Neural cell (in vitro differentiated cells): ENCODE data around the gene ACVR1C. TPM values are rescaled to one million over a fixed set of nuclear protein-coding genes. Genes with fewer than 3 reads are reported as not detected.
A peak's percentile ranks its signal among the peaks of the same experiment; 100 is the strongest.

Source experiments
- H2AFZ ChIP-seq: fragments of 200-600, 300-800 bp; sonication (generic), shearing (Covaris generic); 2 replicates; pipeline ENCODE4 v1.6.0; 2014; ENCODE audit warnings: low read depth, mild to moderate bottlenecking, antibody characterized with exemption, low read length, moderate library complexity
- H3F3A ChIP-seq: fragments of 200-600 bp; shearing (Covaris generic); 2 replicates; pipeline ENCODE4 v1.6.1; 2016; ENCODE audit warnings: mild to moderate bottlenecking, moderate library complexity, mixed read lengths, antibody characterized with exemption, low read length; ENCODE audit not compliant: insufficient read depth, poor library complexity, severe bottlenecking
- H3K27ac ChIP-seq: fragments of 200-600, 300-800 bp; sonication (generic), shearing (Covaris generic); 2 replicates; pipeline ENCODE4 v1.5.1; 2014; ENCODE audit warnings: mild to moderate bottlenecking, low read length, moderate library complexity
- H3K27me3 ChIP-seq: fragments of 300-800, 200-600 bp; sonication (generic), shearing (Covaris generic); 2 replicates; pipeline ENCODE4 v1.6.0; 2014; ENCODE audit warnings: mild to moderate bottlenecking, low read depth, low read length, moderate library complexity; ENCODE audit not compliant: insufficient read depth
- H3K36me3 ChIP-seq: fragments of 300-800, 200-600 bp; sonication (generic), shearing (Covaris generic); 2 replicates; pipeline ENCODE4 v1.5.1; 2014; ENCODE audit warnings: mild to moderate bottlenecking, antibody characterized with exemption, low read length, moderate library complexity; ENCODE audit not compliant: insufficient read depth
- H3K4me2 ChIP-seq: fragments of 300-800, 200-600 bp; sonication (generic), shearing (Covaris generic); 2 replicates; pipeline ENCODE4 v1.6.0; 2014; ENCODE audit warnings: mild to moderate bottlenecking, low read length
- H3K4me3 ChIP-seq: fragments of 300-800, 200-600 bp; sonication (generic), shearing (Covaris generic); 2 replicates; pipeline ENCODE4 v1.5.1; 2014; ENCODE audit warnings: mild to moderate bottlenecking, low read length, moderate library complexity
- H3K79me2 ChIP-seq: fragments of 200-600 bp; shearing (Covaris generic); replicated peaks from 2 replicates; pipeline ENCODE4 v1.6.0; 2014; ENCODE audit warnings: mild to moderate bottlenecking, low read length, moderate library complexity; ENCODE audit not compliant: insufficient read depth
- H3K9ac ChIP-seq: fragments of 300-800, 200-600 bp; sonication (generic), shearing (Covaris generic); 2 replicates; pipeline ENCODE4 v1.6.1; 2016; ENCODE audit warnings: mild to moderate bottlenecking, low read length, mixed read lengths
- H3K9me2 ChIP-seq: fragments of 200-600 bp; shearing (Covaris generic); 2 replicates; pipeline ENCODE4 v1.6.1; 2016; ENCODE audit warnings: mild to moderate bottlenecking, low read length, mixed read lengths; ENCODE audit not compliant: insufficient read depth
- H3K9me3 ChIP-seq: fragments of 200-600, 300-800 bp; sonication (generic), shearing (Covaris generic); 2 replicates; pipeline ENCODE4 v1.6.1; 2016; ENCODE audit warnings: mild to moderate bottlenecking, mixed run types, low read length, moderate library complexity, mixed read lengths
- H4K20me1 ChIP-seq: fragments of 200-600 bp; shearing (Covaris generic); 2 replicates; pipeline ENCODE4 v1.6.1; 2016; ENCODE audit warnings: mild to moderate bottlenecking, mixed run types; ENCODE audit not compliant: insufficient read depth
- CTCF ChIP-seq: fragments of 450-650 bp; IDR thresholded peaks from 2 replicates; pipeline ENCODE4 v1.5.1; 2014; ENCODE audit warnings: antibody characterized with exemption, mild to moderate bottlenecking, moderate library complexity; ENCODE audit not compliant: poor library complexity, severe bottlenecking
- EP300 ChIP-seq: fragments of 450-650 bp; conservative IDR thresholded peaks from 2 replicates; pipeline ENCODE4 v1.6.1; 2014; ENCODE audit warnings: antibody characterized with exemption, mild to moderate bottlenecking, moderate library complexity; ENCODE audit not compliant: poor library complexity, severe bottlenecking
- EZH2 ChIP-seq: fragments of 200-600, 300-800 bp; shearing (Covaris generic), sonication (generic); IDR thresholded peaks from 2 replicates; pipeline ENCODE4 v1.6.1; 2014; ENCODE audit warnings: antibody characterized with exemption, low read length, borderline replicate concordance, mild to moderate bottlenecking; ENCODE audit not compliant: insufficient read depth, poor library complexity, severe bottlenecking
- MXI1 ChIP-seq: fragments of 450-650 bp; conservative IDR thresholded peaks from 2 replicates; pipeline ENCODE4 v1.6.1; 2014; ENCODE audit warnings: antibody characterized with exemption, mild to moderate bottlenecking; ENCODE audit not compliant: poor library complexity, severe bottlenecking
- POLR2AphosphoS5 ChIP-seq: IDR thresholded peaks from 2 replicates; pipeline ENCODE4 v1.6.1; 2012
- RAD21 ChIP-seq: fragments of 450-650 bp; conservative IDR thresholded peaks from 2 replicates; pipeline ENCODE4 v1.6.1; 2014; ENCODE audit warnings: antibody characterized with exemption, mild to moderate bottlenecking, moderate library complexity
- REST ChIP-seq: IDR thresholded peaks from 2 replicates; pipeline ENCODE4 v1.6.1; 2012; ENCODE audit warnings: borderline replicate concordance
- SMC3 ChIP-seq: fragments of 450-650 bp; conservative IDR thresholded peaks from 2 replicates; pipeline ENCODE4 v1.6.1; 2014; ENCODE audit warnings: antibody characterized with exemption, mild to moderate bottlenecking, moderate library complexity; ENCODE audit not compliant: poor library complexity
- TAF1 ChIP-seq: IDR thresholded peaks from 2 replicates; pipeline ENCODE4 v1.6.1; 2012; ENCODE audit warnings: low read depth
- polyA plus RNA-seq: library from polyadenylated mRNA; depleted of rRNA; stranded (reverse); fragments of >200 nt; gene quantifications from 2 replicates; pipeline ENCODE4 v1.2.3, GENCODE V29; 2014

Gene ACVR1C
- polyA plus RNA-seq, 1 donor from 2014 or later, result 0.26 TPM

- no peaks in the 10 kb centered on the region for H3K79me2 ChIP-seq
- no peaks in the 10 kb centered on the region for H3K9me3 ChIP-seq
- H3F3A ChIP-seq, result no peaks in the 10 kb centered on the region
- H3K4me3 ChIP-seq, result no peak overlapping the region
- no peak overlapping the region for H3K9ac ChIP-seq
- no peak overlapping the region for H2AFZ ChIP-seq
- H3K27ac ChIP-seq, result no peak overlapping the region
- no peak for TF ChIP-seq MXI1
- TF ChIP-seq RAD21, result peak; percentile 18
- no peak overlapping the region for H3K4me2 ChIP-seq
- H3K9me2 ChIP-seq, result no peaks in the 10 kb centered on the region
- no peaks in the 10 kb centered on the region for H3K36me3 ChIP-seq
- H4K20me1 ChIP-seq, result no peaks in the 10 kb centered on the region
- no peaks in the 10 kb centered on the region for H3K27me3 ChIP-seq
These were observed 118.9 kb downstream of the ACVR1C start for GRCh38 chr2:157509744-157510143.

- Histone ChIP-seq H2AFZ (no peak overlapping the region), H3K4me2 (no peak overlapping the region), H3K4me3 (no peak overlapping the region), H3K9me2 (no peaks in the 10 kb centered on the region), H3F3A (no peaks in the 10 kb centered on the region), H3K79me2 (no peaks in the 10 kb centered on the region), H3K27ac (no peak overlapping the region), H4K20me1 (no peaks in the 10 kb centered on the region), H3K27me3 (no peaks in the 10 kb centered on the region), H3K9me3 (no peaks in the 10 kb centered on the region), H3K36me3 (no peaks in the 10 kb centered on the region), H3K9ac (no peak overlapping the region)
- TF ChIP-seq EZH2 (no peak), TAF1 (no peak), CTCF (no peak), REST (no peak), RAD21 (no peak), POLR2AphosphoS5 (no peak), SMC3 (no peak), EP300 (no peak), MXI1 (no peak)
These were observed 120.0 kb downstream of the ACVR1C start for GRCh38 chr2:157508676-157509075.

- Histone ChIP-seq H3K9me2 (no peaks in the 10 kb centered on the region), H3K9me3 (no peaks in the 10 kb centered on the region), H3K9ac (no peak overlapping the region), H4K20me1 (no peaks in the 10 kb centered on the region), H3K4me3 (no peak overlapping the region), H3K27me3 (no peaks in the 10 kb centered on the region), H3K27ac (no peak overlapping the region), H3K79me2 (no peaks in the 10 kb centered on the region), H2AFZ (no peak overlapping the region), H3K36me3 (no peaks in the 10 kb centered on the region), H3K4me2 (no peak overlapping the region), H3F3A (no peaks in the 10 kb centered on the region)
- TF ChIP-seq REST, result no peak
- TF ChIP-seq MXI1, result no peak
- TF ChIP-seq CTCF, result no peak
- TF ChIP-seq SMC3, result no peak
- TF ChIP-seq POLR2AphosphoS5, result no peak
- no peak for TF ChIP-seq EZH2
- no peak for TF ChIP-seq RAD21
- TF ChIP-seq TAF1, result no peak
- TF ChIP-seq EP300, result no peak
These were observed 122.1 kb downstream of the ACVR1C start for GRCh38 chr2:157506586-157506985.
